Stimulated activated CD8-positive, alpha-beta memory T cell treated with anti-CD3 and anti-CD28 coated beads, Interleukin-2, amount 100 ng/mL, for 1 hour (primary cell): ENCODE data around the gene ANKRD53.
"Not testable (repeated sequence)": the region's sequence is repeated elsewhere in the genome, so short reads cannot be mapped to it uniquely, and the experiment has no call there.

Source experiments
- DNase-seq, 2 donors: peaks; one replicate each; pipeline ENCODE4 v3.0.0-alpha.2; 2020; ENCODE audit warnings: low read depth in 2 of 2

ANKRD53 gene

DNA sequence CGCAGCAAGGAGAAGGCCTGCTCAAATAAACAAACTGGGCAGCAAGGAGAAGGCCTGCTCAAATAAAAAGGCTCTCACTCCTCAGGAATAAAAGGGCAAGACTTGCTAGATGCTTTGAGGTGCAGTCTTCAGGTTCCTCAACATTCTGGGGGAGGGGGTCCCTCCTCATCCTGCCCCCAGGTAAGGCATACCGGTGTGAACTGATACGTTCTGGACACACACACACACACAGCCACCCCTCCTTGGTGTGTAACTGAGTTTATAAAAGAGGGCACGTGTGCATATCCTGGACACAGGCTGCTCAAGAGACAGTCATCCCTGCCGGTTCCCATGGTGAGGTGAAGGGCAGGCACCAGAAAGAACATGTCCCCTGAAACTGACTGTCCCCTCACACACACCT, 11.8 kb downstream of the ANKRD53 start:
- no peak for DNase-seq

DNA sequence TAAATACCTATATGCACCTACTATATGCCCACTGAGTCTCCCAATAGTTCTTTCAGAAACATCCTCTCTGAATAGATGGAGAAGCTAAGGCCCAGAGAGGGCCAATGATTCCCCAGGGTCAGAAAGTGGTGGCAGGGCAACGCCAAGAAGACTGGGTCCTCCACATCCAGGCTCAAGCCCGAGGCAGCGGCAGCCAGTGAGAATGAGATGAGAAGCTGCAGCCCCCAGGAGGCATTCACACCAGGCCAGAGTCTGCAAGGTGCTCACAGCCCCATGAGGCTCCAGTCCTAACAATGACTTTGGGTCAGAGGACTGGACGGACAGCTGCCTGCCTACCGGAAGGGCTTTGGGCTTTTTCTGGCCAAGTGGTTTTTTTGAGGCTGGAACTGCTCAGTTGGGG, 12.7 kb downstream of the ANKRD53 start:
- DNase-seq, result no peak

DNA sequence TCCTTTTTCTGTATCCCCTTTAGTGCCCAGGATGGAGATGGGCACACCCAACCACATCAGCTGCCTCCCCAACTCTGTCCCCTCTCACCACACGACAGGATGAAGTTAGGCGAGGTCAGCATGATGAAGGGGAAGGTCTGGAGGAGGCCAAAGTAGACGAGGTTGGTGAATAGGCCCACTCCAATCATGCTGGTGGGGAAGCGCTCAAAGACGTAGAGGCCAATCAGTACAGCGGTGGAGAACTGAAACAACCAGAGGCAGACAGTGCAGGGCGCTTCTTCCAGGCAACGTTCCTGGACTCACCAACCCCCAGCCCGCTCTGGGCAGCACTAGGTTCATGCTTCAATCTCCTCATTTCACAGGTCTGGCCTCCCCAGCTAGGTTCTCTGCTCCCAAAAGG, 13.3 kb downstream of the ANKRD53 start:
- no peak for DNase-seq

DNA sequence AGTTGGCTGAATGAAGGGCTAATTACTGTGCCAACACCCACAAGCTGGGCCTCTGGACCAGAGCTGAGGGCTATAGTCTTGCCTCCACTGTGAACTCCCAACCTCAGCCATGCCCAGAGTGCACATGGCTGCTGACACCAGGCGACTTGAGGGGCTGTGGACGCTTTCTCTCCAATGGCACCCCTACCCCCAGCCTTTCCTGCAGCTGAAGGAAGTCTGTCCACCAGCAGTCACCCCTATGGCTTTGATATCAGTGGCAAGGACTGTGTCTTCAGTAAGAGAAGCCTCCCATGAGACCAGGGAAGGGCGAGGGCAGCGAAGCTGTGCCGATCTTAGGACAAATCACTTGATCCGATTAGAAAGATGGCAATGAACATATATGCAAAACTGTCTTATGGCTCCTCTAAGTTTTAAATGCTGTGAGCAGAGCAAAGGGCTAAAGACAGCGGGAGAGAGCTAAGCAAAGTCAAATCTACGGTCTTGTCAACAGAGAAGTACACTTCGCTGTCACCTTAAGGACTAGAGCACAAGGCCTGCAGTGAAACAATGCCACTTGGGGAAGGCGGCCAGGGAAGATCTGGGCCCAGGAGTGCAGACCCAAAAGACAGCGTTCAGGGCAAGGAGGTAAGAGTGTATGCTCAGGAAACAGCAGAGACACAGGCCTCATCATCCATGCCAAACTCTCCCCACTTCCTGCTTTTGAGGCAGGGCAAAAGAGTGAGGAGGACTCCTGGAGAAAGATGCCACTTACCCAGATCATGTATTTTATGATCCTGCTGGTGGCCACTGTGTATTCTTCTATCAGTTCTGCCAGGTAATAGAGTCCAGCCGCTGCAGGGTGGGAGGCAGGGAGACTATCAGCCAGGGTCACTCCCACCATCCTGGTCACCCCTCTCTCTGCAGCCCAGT, 14.8 kb downstream of the ANKRD53 start:
- no peak for DNase-seq

DNA sequence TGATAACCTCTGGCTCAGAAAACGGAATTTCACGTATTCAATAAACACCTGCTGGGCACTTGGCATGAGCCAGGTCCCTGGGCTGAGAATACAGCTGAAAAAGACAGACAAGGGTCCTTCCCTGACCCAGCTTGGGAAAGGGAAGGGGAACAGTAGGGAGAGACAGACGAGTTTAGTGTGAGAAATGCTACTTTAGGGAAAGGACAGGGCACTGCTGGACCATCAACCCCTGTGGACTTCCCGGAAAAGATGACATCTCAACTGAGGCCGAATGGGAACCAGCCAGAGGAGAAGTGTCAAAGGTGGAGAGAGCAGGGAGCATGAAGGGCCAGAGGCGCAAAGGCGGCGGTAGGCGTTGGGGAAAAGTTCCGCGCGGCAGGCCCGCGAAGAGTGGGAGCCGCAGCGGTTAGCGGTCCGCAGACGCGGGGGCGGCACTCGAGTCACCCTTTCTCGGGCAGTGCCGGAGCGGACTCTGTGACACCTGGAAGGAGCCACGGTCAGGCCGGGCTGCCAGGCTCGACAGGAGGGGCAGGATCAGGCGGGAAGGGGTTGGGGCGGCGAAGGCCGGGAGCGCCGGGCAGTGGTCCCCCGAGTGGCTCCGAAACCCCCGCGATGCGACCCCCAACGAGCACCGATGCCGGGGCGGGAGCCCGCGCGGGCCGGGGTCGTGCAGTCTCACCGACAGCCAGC, 15.7 kb downstream of the ANKRD53 start:
- peak in 1 of 2 donors; percentile 8 for DNase-seq

DNA sequence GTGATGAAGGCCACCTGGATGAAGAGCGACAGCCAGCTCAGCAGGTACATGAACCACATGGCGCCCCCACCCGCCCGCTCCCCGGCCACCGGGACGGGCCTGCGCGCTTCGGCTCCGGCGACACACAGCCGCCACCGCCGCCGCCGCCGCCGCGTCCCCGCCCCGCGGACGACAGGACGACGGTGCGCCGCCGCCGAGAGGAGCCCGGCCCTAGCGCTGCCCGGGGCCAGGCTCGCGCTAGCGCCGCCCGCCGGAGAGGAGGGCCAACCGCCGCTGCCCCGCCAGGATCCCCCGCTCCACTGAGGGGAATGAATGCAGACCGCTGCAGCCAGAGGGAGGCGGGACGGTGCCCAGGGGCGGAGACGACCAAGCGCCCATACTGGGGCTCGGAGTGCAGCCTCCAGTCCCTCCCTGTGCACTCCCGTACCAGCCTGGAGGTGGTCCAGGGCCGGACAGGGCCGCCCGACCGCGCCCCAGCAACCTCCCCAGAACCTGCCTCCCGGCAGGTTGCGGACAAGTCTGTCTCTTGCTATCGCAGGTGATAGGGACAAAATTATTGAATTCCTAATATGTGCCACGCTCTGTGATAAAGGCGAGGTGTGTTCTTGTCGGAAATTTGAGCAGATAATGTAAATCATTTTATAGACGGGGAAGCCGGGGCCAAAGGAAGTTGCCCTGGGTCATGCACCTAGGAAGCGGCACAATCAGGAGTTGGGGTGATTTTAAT, 16.4 kb downstream of the ANKRD53 start, which contains the start of gene TEX261:
Gene TEX261, minus strand, starts transcription at position 175 of the 727 bp plus-strand sequence. Its CDS starts 116 bp downstream, at position 59.
- DNase-seq, result peak; percentile 77 to 80

DNA sequence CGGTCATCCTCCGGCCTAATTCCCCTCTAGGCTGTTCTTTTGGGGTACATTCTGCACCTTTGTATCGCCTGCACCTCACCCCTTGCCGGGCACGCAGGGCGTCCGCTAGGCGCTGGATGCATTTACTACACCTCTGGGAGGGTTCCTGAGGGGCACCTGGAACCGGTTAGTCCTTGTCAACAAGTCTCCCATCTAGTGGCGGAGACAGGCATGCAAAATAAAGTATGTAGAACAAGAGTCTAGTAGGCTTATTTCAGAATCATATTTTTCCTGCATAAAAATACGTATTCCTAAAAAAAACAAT, 16.9 kb downstream of the ANKRD53 start:
- DNase-seq, result peak; percentile 14 to 38

DNA sequence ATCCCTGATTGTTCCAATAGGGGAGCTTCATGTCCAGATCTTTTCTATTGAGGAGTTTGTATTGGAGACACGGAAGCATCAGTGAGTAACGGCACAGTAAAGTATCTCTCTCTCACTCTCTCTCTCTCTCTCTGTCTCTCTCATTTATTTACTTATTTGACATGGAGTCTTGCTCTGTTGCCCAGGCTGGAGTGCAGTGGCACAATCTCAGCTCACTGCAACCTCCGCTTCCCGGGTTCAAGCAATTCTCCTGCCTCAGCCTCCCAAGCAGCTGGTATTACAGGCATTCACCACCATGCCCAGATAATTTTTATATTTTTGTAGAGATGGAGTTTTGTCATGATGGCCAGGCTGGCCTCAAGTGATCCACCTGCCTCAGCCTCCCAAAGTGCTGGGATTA, 20.5 kb downstream of the ANKRD53 start:
- DNase-seq, result not testable (repeated sequence)

DNA sequence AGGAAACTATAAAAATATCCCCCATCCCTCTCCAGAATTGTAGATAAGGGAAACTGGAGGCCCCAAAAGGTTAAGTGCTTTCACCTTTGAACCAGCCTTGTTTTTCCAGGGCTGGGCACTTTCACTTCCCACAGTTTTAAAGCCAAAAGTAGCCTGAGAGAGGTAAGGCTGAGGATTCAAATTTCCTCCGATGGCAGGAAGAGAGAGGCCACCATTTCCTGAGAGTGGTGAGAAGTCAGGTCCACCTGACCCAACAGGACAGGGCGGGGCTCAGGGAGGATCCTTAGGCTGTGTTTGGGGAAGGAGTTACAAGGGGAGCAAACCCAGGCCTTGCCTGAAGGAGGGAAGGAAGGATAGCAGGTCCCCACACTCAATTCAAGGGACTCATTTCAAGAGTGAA, 20.9 kb downstream of the ANKRD53 start:
- DNase-seq, result no peak

DNA sequence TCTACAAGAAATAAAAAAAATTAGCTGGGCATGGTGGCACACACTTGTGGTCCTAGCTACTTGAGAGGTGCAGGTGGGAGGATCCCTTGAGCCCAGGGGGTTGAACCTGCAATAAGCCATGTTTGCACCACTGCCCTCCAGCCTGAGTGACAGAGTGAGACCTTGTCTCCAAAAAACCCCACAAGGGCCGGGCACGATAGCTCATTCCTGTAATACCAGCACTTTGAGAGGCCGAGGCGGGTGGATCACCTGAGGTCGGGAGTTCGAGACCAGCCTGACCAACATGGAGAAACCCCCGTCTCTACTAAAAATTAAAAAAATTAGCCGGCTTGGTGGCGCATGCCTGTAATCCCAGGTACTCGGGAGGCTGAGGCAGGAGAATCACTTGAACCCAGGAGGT, 21.5 kb downstream of the ANKRD53 start:
- not testable (repeated sequence) for DNase-seq

DNA sequence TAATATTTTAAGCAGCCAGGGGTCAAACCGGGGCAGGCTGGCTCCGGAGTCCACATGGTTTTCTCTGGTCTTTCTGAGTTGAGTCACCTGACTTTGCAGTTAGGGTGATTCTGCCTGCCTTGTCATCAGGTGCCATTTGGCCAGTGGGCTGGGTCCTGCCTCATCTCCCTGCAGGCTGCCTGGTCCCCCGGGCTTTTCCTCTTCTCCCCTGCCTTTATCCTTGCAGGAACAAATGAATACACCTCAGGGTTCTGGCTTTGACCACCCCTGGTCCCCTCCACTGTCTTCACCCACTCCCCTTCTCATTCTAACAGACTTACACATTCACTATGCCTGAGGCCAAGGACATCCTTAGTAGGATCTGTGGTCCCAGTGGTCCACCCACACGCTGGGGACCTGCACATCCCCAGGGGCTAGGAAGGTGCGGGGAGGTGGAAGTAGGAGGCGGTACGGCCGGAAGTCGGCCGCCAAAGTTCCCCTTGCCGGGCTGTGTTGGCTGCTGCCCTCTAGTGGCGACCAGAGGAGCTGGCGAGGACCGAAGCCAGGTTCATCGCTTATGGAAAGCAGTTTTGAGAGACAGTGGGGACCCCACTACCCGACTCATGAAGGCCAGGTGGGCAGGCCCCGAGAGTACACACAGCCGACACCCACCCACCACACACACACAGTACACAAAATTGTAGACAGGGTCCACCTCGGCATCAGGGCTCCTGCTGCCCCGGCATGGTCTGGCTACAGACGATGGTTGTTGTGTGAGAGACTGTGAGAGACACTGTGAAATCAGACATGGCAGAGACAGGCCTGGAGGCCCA, 22.6 kb downstream of the ANKRD53 start:
- peak; percentile 60 to 65 for DNase-seq

DNA sequence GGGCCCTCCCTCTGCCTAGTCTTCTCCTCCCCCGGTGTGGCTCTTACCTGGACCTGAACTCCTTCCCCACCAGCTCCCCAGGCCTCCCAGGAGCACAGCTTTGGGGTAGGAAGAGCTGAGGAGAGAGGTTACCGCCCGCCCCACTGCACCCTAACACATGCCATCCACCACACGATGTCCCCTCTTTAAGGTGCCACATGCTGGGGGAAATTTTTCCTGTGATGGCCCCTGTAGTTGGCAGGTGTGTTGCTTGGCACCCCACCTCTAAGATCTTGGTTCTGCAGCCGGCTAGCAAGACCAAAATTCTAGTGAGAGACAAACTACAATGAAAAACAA, 23.1 kb downstream of the ANKRD53 start:
- no peak for DNase-seq

DNA sequence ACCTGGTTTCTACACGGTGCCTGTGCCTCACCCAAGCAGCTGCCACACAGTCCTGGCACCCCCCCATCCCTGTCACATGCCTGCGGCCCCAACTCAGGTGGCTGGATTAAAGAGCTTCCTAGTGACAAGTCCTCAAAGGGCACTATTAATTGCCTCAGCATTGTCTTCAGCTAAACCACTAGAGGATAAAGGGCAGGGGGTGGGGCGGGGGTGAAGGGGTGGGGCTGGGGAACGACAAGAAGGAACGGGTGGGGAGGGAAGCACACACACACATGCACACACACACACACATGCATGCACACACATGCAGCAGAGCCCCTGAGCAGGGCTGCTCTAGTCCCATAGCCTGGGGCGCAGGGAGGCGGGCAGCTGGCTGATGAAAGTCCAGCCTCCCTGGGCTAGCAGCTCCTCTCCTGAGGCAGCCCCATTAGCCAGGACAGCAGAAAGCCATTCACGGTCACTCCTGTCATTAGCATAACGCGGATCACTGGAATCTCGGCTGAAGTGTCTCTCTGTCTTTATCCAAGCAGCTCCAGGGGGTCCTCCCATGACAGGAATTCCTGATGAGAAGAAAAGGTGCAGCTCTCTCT, 23.6 kb downstream of the ANKRD53 start:
- DNase-seq, result no peak

DNA sequence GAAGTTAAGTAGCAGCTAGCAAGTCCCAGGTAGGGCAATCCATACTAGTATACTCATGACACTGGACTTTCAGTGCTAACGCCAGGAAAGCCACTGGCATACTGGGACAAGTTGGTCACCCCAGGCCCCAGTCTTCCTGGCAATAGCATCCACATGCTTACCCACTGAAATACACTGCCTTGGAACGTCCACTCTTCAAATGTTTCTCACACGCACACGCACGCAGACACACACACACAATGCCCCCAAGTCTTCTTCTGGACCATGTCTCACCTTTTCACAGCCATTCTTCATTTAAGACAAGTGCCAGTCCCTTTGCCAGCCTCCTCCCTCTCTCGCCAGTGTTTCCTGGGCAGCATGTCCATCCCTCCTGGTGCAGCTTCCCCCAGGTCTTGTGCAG, 25.0 kb downstream of the ANKRD53 start:
- DNase-seq, result no peak

DNA sequence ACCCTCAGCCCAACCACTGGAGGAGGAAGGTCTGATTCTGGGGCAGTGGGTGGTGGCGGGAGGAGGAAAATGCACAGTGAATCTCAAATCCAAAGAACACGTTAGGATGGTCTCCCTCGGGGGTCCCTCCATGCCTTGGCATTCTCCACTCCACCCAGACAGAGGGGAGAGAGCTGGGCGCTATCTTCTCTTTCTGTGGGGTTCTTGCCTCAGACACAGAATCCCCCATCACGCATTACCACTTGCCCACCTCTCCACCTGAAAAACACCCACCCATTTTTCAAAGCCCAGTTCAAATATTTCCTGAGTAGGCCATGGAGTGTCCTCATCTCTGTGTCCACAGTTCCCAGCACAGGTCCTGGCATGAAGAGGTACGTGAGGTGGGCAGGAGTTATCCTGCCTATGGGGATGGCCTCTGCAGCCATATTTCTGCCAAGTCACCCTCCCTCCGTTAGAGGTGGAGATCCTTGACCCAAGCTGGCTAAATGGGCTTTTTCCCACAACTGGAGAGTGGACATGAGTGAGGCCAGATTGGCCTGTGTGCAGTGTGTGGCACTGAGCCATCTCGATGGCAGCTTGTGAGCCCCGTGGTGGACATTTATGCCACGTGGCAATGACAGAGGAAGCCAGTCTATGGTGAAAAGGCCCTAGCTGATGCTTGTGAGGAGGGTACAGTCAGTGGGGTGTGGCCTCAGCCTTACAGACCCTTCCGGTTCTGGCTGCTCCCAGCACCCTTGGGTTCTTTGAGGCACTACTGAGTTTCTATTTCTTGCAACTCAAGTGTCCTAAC, 25.7 kb downstream of the ANKRD53 start:
- DNase-seq, result no peak

DNA sequence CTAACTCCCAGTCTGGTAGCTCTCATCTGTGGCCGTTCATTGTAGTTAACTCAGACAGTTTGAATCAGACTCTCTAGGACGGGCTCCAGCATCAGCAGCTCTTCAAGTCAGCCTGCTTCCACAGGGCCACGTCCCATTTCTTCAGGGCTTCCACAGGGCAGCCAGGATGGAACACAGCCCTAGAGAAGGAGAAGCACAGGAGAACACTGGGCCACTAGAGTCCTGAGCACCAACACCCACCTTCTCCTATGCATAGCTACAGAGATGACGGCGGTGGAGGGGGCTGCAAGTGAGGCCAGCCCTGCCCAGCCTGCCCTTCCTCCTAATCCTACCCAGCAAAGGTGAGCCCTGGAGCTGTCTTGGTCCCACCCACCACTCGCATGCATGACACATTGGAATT, 26.4 kb downstream of the ANKRD53 start:
- no peak for DNase-seq

DNA sequence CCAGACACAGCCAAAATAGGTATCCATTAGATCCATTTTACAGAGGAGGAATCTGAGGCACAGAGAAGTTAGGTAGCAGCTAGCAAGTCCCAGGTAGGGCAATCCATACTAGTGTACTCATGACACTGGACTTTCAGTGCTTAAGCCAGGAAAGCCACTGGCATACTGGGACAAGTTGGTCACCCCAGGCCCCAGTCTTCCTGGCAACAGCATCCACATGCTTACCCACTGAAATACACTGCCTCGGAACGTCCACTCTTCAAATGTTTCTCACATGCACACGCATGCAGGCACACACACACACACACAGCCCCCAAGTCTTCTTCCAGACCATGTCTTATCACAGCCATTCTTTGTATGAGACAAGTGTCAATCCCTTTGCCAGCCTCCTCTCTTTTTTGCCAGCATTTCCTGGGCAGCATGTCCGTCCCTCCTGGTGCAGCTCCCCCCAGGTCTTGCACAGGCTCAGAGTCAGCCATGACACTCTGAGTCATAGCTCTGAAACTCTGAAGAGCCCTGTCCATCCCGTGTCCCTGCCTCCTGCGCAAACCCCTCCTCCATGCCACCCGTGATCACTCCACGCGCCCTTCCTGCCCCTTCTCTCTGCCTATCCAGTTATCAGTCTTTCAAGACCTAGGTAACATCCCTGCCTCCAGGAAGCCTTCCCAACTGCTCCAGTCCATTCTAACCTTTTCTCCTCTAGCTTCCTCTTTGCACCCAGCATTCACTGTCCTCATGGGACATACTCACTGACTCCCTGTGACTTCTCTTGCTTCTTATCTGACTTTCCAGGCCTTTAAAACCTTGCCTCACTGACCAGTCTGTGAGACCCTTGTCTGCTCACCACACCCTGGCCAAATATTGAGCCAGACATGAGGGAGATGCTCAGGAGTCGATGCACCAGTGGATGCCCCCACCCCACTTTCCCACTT, 27.1 kb downstream of the ANKRD53 start:
- DNase-seq, result no peak

DNA sequence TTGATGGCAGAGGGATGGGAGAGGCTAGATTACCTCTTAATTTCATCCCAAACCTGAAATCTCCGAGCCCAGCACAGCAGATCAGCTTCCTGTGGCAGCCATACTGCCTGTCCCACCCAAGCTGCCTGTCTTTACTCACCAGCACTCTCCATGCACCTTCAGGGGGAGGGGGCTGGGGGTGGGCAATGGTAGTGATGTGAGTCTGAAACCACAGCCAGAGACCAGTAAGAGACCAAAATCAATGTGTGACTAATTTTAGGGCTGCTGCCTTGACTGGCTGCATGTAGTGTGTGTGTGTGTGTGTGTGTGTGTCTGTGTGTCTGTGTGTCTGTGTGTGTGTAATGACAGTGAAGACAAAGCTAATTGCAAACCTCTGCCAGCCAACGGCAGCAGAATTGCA, 27.9 kb downstream of the ANKRD53 start:
- no peak for DNase-seq
